Mucosa of descending colon (tissue), 3 donors: ENCODE data around the gene ZNF280D. TPM values are rescaled to one million over a fixed set of nuclear protein-coding genes. Genes with fewer than 3 reads are reported as not detected.

Source experiments
- ATAC-seq: fragments of 200-7000 bp; cut with Tn5 transposase; one replicate; pipeline ENCODE4 v1.9.1; 2020; ENCODE audit warnings: mild to moderate bottlenecking, moderate library complexity
- DNase-seq, 3 donors: peaks; one replicate each; pipeline ENCODE4 v3.0.0-alpha.2; 2020
- H3K36me3 ChIP-seq: fragments of 200-600 bp; one replicate; pipeline ENCODE4 v1.8.0; 2021; ENCODE audit warnings: low read depth, mild to moderate bottlenecking
- H3K4me1 ChIP-seq: fragments of 200-600 bp; one replicate; pipeline ENCODE4 v1.8.0; 2021; ENCODE audit warnings: low read depth, mild to moderate bottlenecking
- H3K4me3 ChIP-seq: fragments of 200-600 bp; one replicate; pipeline ENCODE4 v1.8.0; 2021; ENCODE audit warnings: mild to moderate bottlenecking
- H3K9me3 ChIP-seq: fragments of 200-600 bp; one replicate; pipeline ENCODE4 v1.8.0; 2021; ENCODE audit warnings: mild to moderate bottlenecking
- intact Hi-C, 2 donors: fragments of 100-400 bp; cut with DNase I in 1 of 2; cut with micrococcal nuclease in 1 of 2; formaldehyde crosslinking; loops; one replicate each; pipeline versions ENCODE4 v1.11.0 to v1.11.1; 2022; cut with DNase I, micrococcal nuclease
- total RNA-seq, 3 donors: library from RNA; stranded (reverse); fragmentation: NEBNext Ultra II Directional in 2 of 3; extraction: Animal tissue kit (Norgen Biotek cat#: 25700) in 2 of 3; gene quantifications; one replicate each; pipeline versions ENCODE4 v1.2.1 to v1.2.4, GENCODE V29; 2021 to 2023
- TF ChIP-seq, protein P1 (sequence below): fragments of 200-600 bp; IDR thresholded peaks from one replicate; pipeline ENCODE4 v1.8.0; 2022; ENCODE audit warnings: antibody characterized with exemption, mild to moderate bottlenecking
- donor health status: DM: no; HTN: no; CAD: no; lungs with moderate emphysema.
- donor health status: DM: no; HTN: no; CAD: no.
- donor health status: DM: no; HTN: yes; CAD: no.

ZNF280D gene
- total RNA-seq, 3 donors from 2014 or later = 29.6 to 51.0 (median 39.8) TPM

DNA sequence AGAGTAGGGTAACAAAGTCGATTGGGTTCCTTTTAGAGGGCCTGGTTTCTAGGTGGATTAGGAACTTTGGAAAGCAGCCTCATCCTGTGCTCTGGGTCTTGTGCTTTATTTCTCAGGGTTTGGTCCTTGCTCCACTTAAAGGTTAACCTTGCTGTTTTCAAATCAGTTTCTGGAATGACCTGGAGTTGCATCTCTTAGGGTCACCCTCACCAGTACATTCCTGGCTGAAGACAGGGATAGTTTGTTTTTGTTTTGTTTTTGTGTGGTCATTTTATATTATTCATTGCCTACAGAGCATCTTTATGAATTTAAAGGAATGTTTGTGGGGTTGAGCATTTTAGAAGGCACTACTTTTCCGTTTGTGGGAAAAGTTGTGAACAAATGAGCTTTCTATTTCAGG lies 45.5 kb upstream of the ZNF280D start:
- Histone ChIP-seq H3K4me3 (no peak overlapping the region), H3K4me1 (no peaks in the 10 kb centered on the region), H3K36me3 (no peaks in the 10 kb centered on the region), H3K9me3 (no peaks in the 10 kb centered on the region)
- DNase-seq = no peak
- ATAC-seq = no peak
- TF ChIP-seq, protein P1, sequence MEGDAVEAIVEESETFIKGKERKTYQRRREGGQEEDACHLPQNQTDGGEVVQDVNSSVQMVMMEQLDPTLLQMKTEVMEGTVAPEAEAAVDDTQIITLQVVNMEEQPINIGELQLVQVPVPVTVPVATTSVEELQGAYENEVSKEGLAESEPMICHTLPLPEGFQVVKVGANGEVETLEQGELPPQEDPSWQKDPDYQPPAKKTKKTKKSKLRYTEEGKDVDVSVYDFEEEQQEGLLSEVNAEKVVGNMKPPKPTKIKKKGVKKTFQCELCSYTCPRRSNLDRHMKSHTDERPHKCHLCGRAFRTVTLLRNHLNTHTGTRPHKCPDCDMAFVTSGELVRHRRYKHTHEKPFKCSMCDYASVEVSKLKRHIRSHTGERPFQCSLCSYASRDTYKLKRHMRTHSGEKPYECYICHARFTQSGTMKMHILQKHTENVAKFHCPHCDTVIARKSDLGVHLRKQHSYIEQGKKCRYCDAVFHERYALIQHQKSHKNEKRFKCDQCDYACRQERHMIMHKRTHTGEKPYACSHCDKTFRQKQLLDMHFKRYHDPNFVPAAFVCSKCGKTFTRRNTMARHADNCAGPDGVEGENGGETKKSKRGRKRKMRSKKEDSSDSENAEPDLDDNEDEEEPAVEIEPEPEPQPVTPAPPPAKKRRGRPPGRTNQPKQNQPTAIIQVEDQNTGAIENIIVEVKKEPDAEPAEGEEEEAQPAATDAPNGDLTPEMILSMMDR = no peak
- intact Hi-C loops = no loop called here

DNA sequence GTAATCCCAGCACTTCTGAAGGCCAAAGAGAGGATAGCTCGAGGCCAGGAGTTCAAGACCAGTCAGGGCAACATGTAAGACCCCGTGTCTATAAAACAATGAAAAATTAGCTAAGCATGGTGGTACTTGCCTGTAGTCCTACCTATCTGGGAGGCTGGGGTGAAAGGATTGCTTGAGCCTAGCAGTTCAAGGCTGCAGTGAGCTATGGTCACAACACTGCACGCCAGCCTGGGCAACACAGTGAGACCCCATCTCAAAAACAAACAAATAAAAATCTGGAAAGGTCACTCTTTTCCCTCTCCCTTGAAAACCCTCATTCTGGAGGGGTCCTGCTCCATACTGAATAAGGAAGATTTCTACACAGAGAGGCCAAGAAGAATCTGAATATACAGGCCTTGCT lies 43.5 kb upstream of the ZNF280D start:
- Histone ChIP-seq H3K9me3 (no peaks in the 10 kb centered on the region), H3K36me3 (no peaks in the 10 kb centered on the region), H3K4me3 (no peak overlapping the region), H3K4me1 (peaks cover 8% of the 10 kb centered on the region)
- ATAC-seq (no peak), DNase-seq (no peak)
- intact Hi-C loops = no loop called here
- TF ChIP-seq, protein P1 = no peak

DNA sequence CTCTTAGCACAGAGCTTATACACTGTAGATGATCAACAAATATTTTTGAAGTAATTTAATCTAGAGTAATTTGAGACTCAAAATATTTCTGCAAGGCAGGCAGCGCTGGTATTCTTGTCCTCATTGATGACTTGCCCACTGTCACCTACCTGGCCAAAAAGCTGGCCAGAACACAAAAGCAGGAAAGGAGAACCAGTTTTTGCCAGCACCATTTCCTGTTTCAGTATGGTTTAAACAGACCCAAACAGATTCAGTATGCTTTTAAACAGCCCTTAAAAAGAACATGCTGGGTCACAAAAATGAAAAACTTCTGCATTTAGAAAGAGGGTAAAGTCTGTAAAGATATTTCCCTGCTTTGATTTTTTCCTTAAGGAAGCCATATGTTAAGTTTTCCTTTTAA lies 42.3 kb upstream of the ZNF280D start:
- Histone ChIP-seq H3K4me3 (no peak overlapping the region), H3K4me1 (peaks cover 8% of the 10 kb centered on the region), H3K9me3 (no peaks in the 10 kb centered on the region), H3K36me3 (no peaks in the 10 kb centered on the region)
- ATAC-seq = no peak
- TF ChIP-seq, protein P1 = no peak
- DNase-seq = no peak
- intact Hi-C loops = no loop called here

DNA sequence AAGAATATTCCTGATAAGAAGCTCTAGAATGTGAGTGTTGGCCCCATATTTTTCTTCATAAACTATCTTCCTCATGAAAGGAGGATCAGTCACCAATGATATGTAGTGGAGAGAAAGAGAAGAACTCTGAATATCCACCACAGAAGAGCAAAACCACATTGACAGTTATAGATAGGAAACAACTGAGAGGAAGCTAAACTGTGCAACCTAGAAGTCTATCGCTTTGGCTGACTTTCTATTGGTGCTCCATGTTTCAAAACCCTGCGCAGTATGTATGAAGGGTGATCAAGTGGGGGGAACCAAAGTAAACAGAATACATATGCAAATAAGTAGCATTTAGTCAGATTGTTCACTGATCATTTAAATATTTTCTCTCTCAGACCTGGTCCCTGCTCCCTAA lies 41.0 kb upstream of the ZNF280D start:
- peaks cover 8% of the 10 kb centered on the region for H3K4me1 ChIP-seq
- no peaks in the 10 kb centered on the region for H3K9me3 ChIP-seq
- ATAC-seq (no peak), DNase-seq (no peak)
- H3K4me3 ChIP-seq = no peak overlapping the region
- intact Hi-C loops = no loop called here
- no peaks in the 10 kb centered on the region for H3K36me3 ChIP-seq
- TF ChIP-seq, protein P1 = no peak

DNA sequence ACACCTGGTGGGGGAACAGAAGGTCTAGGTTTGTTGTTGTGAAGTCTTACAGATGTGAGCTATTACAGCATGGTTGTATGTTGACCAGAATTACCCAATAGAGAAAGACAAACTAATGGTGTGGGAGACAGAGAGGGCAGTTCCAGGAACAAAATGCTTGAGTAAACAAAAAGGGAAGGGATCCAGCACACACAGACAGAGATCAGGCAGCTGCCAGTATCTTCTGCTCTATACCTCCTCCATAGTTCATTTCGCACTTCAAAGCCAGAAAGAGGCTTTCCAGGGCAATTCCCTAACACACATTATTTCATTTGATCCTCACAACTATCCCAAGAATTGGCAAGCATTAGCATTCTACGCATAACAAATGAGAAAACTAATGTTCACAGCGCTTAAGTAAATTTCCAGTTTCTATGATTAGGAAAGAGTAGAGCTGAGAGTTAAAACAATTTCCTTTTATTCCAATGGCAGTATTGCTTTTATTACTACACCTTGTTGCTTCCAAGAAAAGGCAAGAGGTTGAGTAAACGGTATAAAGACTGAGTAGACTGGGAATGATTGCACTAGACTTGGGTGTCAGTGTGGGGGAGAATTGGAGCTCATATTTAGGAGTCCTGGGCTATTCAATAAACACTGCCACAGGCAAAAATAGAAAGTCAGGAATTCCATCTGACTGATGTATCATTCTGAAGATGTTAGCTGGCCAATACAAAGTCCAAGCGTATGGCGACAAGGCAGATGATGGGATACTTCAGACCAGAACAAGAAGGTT lies 39.7 kb upstream of the ZNF280D start:
- peak; percentile 85 for ATAC-seq
- Histone ChIP-seq H3K9me3 (no peaks in the 10 kb centered on the region), H3K4me3 (no peak overlapping the region), H3K36me3 (no peaks in the 10 kb centered on the region), H3K4me1 (peaks cover 8% of the 10 kb centered on the region)
- DNase-seq = no peak
- TF ChIP-seq, protein P1 = no peak
- intact Hi-C loops = no loop called here
